Activated CD4-positive, alpha-beta T cell treated with anti-CD3 and anti-CD28 coated beads for 48 hours (primary cell): ENCODE data around the gene CHD9NB.
"Not testable (repeated sequence)": the region's sequence is repeated elsewhere in the genome, so short reads cannot be mapped to it uniquely, and the experiment has no call there.

Experiments used
- DNase-seq: peaks from one replicate; pipeline ENCODE4 v3.0.0-alpha.2; 2020

Gene CHD9NB

GRCh38 chr16:53083119-53083518 is 30.4 kb upstream of the CHD9NB start:
- DNase-seq = no peak

GRCh38 chr16:53082509-53082908 is 29.8 kb upstream of the CHD9NB start:
- DNase-seq = no peak

GRCh38 chr16:53081686-53082407 is 29.1 kb upstream of the CHD9NB start:
- no peak for DNase-seq

- DNase-seq = no peak
Measured at GRCh38 chr16:53081032-53081424, 28.3 kb upstream of the CHD9NB start.

GRCh38 chr16:53080345-53081031 is 27.8 kb upstream of the CHD9NB start:
- DNase-seq = no peak

- DNase-seq = no peak
Measured at GRCh38 chr16:53078765-53079485, 26.2 kb upstream of the CHD9NB start.

- DNase-seq = no peak
Measured at GRCh38 chr16:53078247-53078646, 25.6 kb upstream of the CHD9NB start.

GRCh38 chr16:53075461-53075860 is 22.8 kb upstream of the CHD9NB start:
- DNase-seq = not testable (repeated sequence)

- DNase-seq = not testable (repeated sequence)
Measured at GRCh38 chr16:53074296-53074695, 21.6 kb upstream of the CHD9NB start.

- no peak for DNase-seq
Measured at GRCh38 chr16:53073022-53073421, 20.3 kb upstream of the CHD9NB start.

- no peak for DNase-seq
Measured at GRCh38 chr16:53071748-53072301, 19.1 kb upstream of the CHD9NB start.

GRCh38 chr16:53069772-53070171 is 17.1 kb upstream of the CHD9NB start:
- DNase-seq = no peak

- DNase-seq = no peak
Measured at GRCh38 chr16:53068423-53068833, 15.7 kb upstream of the CHD9NB start.

GRCh38 chr16:53067675-53068074 is 15.0 kb upstream of the CHD9NB start:
- DNase-seq = no peak

- DNase-seq = no peak
Measured at GRCh38 chr16:53065461-53066061, 12.9 kb upstream of the CHD9NB start.

- DNase-seq = no peak
Measured at GRCh38 chr16:53064081-53064578, 11.4 kb upstream of the CHD9NB start.

- peak; percentile 45 for DNase-seq
Measured at GRCh38 chr16:53061701-53062159, 9.0 kb upstream of the CHD9NB start.

GRCh38 chr16:53061256-53061655 is 8.6 kb upstream of the CHD9NB start:
- DNase-seq = no peak

GRCh38 chr16:53059672-53060071 is 7.0 kb upstream of the CHD9NB start:
- no peak for DNase-seq

GRCh38 chr16:53058882-53059281 is 6.2 kb upstream of the CHD9NB start:
- no peak for DNase-seq

GRCh38 chr16:53058441-53058840 is 5.7 kb upstream of the CHD9NB start:
- DNase-seq = no peak

- DNase-seq = no peak
Measured at GRCh38 chr16:53057658-53058057, 5.0 kb upstream of the CHD9NB start.

- DNase-seq = peak; percentile 11
Measured at GRCh38 chr16:53056392-53056881, 3.7 kb upstream of the CHD9NB start.
